ENCODE data around the gene RPS6KC1. TPM values are rescaled to one million over a fixed set of nuclear protein-coding genes. Genes with fewer than 3 reads are reported as not detected.

The RPS6KC1 gene
- total RNA-seq, 2 experiments from 2014 or later = 6.2 to 7.0 TPM

DNA sequence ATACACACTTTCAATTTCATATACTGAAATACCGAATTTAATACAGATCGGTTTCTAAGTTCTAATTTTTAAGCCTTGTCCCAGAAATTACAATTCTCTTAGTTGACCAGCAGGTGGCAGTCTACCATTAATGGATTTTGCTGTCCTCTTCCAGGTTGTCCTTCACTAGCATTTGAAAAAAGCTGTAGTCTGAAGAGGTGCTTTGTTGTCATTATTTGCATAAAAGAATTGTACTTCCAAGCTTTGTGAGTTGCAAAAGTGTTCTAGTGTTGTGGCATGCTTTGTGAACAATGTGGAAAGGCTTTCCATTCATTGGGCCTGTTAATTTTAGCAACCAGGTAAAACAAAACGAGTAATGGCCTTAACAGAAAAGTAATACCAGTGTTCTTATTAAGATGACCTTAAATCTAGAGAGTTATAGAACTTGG, 193.6 kb downstream of the RPS6KC1 start:
- DNase-seq = peak in 5 of 14 experiments; percentile 2 to 62 (median 38)

DNA sequence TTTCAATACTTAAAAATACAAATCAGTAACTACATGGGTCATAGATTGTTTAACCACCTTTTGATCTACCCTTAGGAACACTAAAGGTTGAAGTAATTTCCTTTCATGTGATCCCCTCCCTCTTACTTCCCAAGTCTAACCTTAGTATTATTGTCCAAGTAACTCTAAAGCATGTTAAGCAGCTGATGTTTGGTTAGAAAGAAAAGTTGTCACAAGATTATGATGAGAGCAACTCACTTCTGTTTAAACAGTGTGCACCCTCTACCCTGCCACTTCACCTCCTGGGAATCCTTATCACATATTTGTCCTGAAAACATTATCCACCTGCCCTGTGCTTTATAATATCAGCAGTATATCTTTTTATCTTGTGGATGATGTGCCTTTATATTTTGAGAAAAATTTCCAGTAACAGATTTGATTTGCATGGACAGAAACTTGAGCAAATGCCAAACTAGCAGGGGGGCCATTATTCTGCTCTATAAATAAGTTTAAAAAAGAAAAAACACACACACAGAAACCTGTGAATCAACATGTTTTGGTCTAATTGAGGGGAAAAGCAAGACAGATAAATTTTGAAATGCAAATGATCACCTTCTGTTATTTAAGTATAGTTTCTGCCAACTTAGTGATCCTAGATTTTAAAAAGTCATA, 194.3 kb downstream of the RPS6KC1 start:
- no peak overlapping the region for H3K4me3 Mint-ChIP-seq
- TF ChIP-seq, protein P1, sequence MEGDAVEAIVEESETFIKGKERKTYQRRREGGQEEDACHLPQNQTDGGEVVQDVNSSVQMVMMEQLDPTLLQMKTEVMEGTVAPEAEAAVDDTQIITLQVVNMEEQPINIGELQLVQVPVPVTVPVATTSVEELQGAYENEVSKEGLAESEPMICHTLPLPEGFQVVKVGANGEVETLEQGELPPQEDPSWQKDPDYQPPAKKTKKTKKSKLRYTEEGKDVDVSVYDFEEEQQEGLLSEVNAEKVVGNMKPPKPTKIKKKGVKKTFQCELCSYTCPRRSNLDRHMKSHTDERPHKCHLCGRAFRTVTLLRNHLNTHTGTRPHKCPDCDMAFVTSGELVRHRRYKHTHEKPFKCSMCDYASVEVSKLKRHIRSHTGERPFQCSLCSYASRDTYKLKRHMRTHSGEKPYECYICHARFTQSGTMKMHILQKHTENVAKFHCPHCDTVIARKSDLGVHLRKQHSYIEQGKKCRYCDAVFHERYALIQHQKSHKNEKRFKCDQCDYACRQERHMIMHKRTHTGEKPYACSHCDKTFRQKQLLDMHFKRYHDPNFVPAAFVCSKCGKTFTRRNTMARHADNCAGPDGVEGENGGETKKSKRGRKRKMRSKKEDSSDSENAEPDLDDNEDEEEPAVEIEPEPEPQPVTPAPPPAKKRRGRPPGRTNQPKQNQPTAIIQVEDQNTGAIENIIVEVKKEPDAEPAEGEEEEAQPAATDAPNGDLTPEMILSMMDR (IDR thresholded peaks at IDR 0.05) = no peak
- Histone ChIP-seq H3K27me3 (ENCODE audit: control insufficient read depth in 1 of 2, insufficient read depth in 2 of 2, low read length in 2 of 2) (no peaks in the 10 kb centered on the region), H3K4me3 (ENCODE audit: low read length) (no peak overlapping the region), H3K9me3 (ENCODE audit: control insufficient read depth in 1 of 2, insufficient read depth in 1 of 2, low read length in 2 of 2) (no peaks in the 10 kb centered on the region), H3K4me1 (ENCODE audit: insufficient read depth, low read length) (no peaks in the 10 kb centered on the region), H3K36me3 (ENCODE audit: insufficient read depth, low read length) (peaks cover 8% of the 10 kb centered on the region), H3K27ac (ENCODE audit: low read depth in 1 of 2, low read length in 2 of 2) (no peak overlapping the region)
- peaks cover 32% of the 10 kb centered on the region for H3K36me3 Mint-ChIP-seq (ENCODE audit: low read depth)
- no peak overlapping the region for H3K27ac Mint-ChIP-seq
- ATAC-seq (ENCODE audit: poor library complexity) (no peak), DNase-seq (no peak)
- H3K4me1 Mint-ChIP-seq (ENCODE audit: low read depth) = no peaks in the 10 kb centered on the region
- no peaks in the 10 kb centered on the region for H3K9me3 Mint-ChIP-seq
- ChIA-PET POLR2A (no interaction called here), CTCF (interaction anchor here (0.6 kb wide), 1 partner anchor 877 kb away, joined by 3 read pairs; no protein-coding TSS in a partner anchor)
- intact Hi-C loops (cut with DNase I, micrococcal nuclease) = loop anchor here in 1 of 2 experiments (10.0 kb wide), 1 partner anchor 429 kb away; no protein-coding TSS in a partner anchor
- no peaks in the 10 kb centered on the region for H3K27me3 Mint-ChIP-seq

More for the DNA sequence above, 193.6 kb downstream of the RPS6KC1 start:
- Histone ChIP-seq H3K4me1 (ENCODE audit: insufficient read depth, low read length) (no peaks in the 10 kb centered on the region), H3K36me3 (ENCODE audit: insufficient read depth, low read length) (peaks cover 8% of the 10 kb centered on the region), H3K27me3 (ENCODE audit: control insufficient read depth in 1 of 2, insufficient read depth in 2 of 2, low read length in 2 of 2) (no peaks in the 10 kb centered on the region), H3K4me3 (ENCODE audit: low read length) (no peak overlapping the region), H3K9me3 (ENCODE audit: control insufficient read depth in 1 of 2, insufficient read depth in 1 of 2, low read length in 2 of 2) (no peaks in the 10 kb centered on the region), H3K27ac (ENCODE audit: low read depth in 1 of 2, low read length in 2 of 2) (no peak overlapping the region)
- POLR2A ChIA-PET = no interaction called here
- CTCF ChIA-PET = interaction anchor here (0.6 kb wide), 1 partner anchor 878 kb away, joined by 3 read pairs; no protein-coding TSS in a partner anchor
- ATAC-seq (ENCODE audit: poor library complexity) = no peak
- Mint-ChIP-seq H3K4me1 (ENCODE audit: low read depth) (no peaks in the 10 kb centered on the region), H3K27me3 (no peaks in the 10 kb centered on the region), H3K36me3 (ENCODE audit: low read depth) (peaks cover 35% of the 10 kb centered on the region), H3K27ac (no peak overlapping the region), H3K9me3 (no peaks in the 10 kb centered on the region), H3K4me3 (no peak overlapping the region)
- intact Hi-C loops (cut with DNase I, micrococcal nuclease) = loop anchor here (1.0 to 10.0 kb wide), 3 partner anchors 430 to 1088 kb away; no protein-coding TSS in a partner anchor
- TF ChIP-seq, protein P1 (IDR thresholded peaks at IDR 0.05) = peak; percentile 98

GRCh38 chr1:213247038-213247437, 196.0 kb downstream of the RPS6KC1 start:
- Histone ChIP-seq H3K27me3 (ENCODE audit: control insufficient read depth in 1 of 2, insufficient read depth in 2 of 2, low read length in 2 of 2) (no peaks in the 10 kb centered on the region), H3K27ac (ENCODE audit: low read depth in 1 of 2, low read length in 2 of 2) (no peak overlapping the region), H3K4me1 (ENCODE audit: insufficient read depth, low read length) (no peaks in the 10 kb centered on the region), H3K9me3 (ENCODE audit: control insufficient read depth in 1 of 2, insufficient read depth in 1 of 2, low read length in 2 of 2) (no peaks in the 10 kb centered on the region), H3K36me3 (ENCODE audit: insufficient read depth, low read length) (no peaks in the 10 kb centered on the region), H3K4me3 (ENCODE audit: low read length) (no peak overlapping the region)
- no peaks in the 10 kb centered on the region for H3K4me1 Mint-ChIP-seq (ENCODE audit: low read depth)
- ATAC-seq (ENCODE audit: poor library complexity) (no peak), DNase-seq (no peak)
- H3K9me3 Mint-ChIP-seq = no peaks in the 10 kb centered on the region
- intact Hi-C loops (cut with DNase I, micrococcal nuclease) = loop anchor here in 1 of 2 experiments (10.0 kb wide), 1 partner anchor 428 kb away; no protein-coding TSS in a partner anchor
- no peak overlapping the region for H3K4me3 Mint-ChIP-seq
- ChIA-PET POLR2A (no interaction called here), CTCF (no interaction called here)
- TF ChIP-seq, protein P1 (IDR thresholded peaks at IDR 0.05) = no peak
- H3K27ac Mint-ChIP-seq = no peak overlapping the region
- H3K36me3 Mint-ChIP-seq (ENCODE audit: low read depth) = peaks cover 16% of the 10 kb centered on the region
- no peaks in the 10 kb centered on the region for H3K27me3 Mint-ChIP-seq

Measured in CD4-positive, alpha-beta T cell (primary cell).